COLO668 (cell line): Measurements from ENCODE around the gene EFHD1.
"Not testable (repeated sequence)": the region's sequence is repeated elsewhere in the genome, so short reads cannot be mapped to it uniquely, and the experiment has no call there.

ENCODE experiments used
- DNase-seq: peaks from one replicate; lab custom pipeline; 2025; ENCODE audit not compliant: unreplicated experiment; lab: John Stamatoyannopoulos, UW

The EFHD1 gene

GRCh38 chr2:232689152-232689910 lies 55.9 kb downstream of the EFHD1 start:
- no peak for DNase-seq

DNA sequence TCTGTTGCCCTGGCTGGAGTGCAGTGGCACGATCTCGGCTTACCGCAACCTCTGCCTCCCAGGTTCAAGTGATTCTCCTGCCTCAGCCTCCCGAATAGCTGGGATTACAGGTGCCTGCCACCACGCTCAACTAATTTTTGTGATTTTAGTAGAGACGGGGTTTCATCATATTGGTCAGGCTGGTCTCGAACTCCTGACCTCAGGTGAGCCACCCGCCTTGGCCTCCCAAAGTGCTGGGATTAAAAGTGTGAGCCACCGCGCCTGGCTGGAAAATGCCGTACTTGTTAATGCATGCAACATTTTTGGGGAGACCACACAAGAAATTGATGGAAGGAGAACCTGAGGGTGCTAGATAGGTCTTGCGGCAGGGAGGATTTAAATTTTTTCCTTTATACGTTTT lies 57.7 kb downstream of the EFHD1 start:
- not testable (repeated sequence) for DNase-seq

DNA sequence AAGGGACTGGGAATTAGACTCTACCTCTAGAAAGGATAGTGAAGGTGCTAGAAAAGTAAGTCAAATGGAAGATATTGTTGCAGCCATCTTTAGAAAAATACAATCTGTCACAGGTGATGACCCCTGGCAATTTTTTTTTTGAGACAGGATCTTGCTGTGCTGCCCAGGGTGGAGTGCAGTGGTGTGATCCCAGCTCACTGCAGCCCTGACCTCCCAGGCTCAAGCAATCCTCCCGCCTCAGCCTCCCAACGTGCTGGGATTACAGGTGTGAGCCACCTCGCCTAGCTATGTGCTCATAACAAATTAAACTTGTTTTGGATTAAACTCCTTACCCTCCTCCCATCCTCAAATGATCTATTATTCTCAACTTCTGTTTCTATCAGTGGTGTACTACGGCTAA lies 59.9 kb downstream of the EFHD1 start:
- no peak for DNase-seq

GRCh38 chr2:232696609-232697058 lies 63.2 kb downstream of the EFHD1 start:
- DNase-seq = no peak

DNA sequence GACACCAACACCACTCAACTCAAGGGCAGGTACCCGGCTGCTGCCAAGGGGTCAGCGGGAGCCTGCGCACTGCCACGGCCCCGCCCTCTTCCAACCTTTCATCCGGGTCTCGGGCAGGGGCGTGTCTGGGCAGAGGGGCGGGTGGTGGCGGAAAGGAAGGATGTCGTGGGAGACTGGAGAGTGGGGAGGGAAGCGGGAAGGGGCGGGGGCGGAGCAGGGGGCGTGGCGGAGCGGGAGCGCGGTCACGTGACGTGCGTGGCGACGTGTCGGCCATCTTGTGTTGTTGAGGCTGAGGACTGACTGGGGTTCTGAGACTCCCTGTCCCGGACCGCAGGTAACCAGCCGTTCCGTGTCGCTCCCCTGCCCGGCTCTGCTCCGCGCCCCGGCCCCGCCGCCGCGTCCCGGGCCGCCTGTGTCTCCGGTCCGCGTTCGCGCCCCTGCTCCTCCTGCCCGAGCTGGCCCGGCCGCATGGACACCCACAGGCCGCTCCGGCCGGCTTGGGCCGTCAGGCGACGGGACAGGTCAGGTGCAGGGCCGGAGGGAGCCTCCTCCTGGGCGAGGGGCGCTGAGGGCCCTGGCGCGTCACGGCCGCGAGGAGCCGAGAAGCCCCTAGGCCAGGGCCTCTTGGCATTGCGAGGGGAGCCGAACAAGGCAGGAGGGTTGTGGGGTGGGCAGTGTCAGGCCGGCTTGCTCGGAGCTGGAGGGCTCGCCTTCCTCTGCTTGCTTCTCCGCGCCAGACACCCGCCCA lies 63.8 kb downstream of the EFHD1 start, which contains the start of gene GIGYF2:
Gene GIGYF2, plus strand, starts transcription at position 273 of the 748 bp plus-strand sequence. CDS start 37,867 bp downstream, outside the sequence.
- DNase-seq = peak; percentile 95

DNA sequence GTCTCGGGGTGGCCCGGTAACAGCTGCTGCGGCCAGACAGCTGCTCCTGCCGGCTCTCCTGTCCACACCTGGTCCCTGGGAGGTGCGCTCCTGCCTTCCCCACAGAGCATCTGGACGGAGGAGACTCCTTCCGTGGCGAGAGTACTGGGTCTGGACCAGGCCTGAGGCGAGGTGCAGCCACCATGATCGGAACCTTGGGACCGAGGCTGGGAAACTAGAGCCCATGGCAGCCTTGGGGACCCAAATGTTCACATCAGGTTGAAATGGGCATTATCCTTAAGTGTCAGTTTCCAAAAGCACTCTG lies 64.4 kb downstream of the EFHD1 start:
- DNase-seq = no peak

- no peak for DNase-seq
These were observed 65.2 kb downstream of the EFHD1 start for GRCh38 chr2:232698556-232699091.

- DNase-seq = no peak
These were observed 65.7 kb downstream of the EFHD1 start for GRCh38 chr2:232699110-232699509.

DNA sequence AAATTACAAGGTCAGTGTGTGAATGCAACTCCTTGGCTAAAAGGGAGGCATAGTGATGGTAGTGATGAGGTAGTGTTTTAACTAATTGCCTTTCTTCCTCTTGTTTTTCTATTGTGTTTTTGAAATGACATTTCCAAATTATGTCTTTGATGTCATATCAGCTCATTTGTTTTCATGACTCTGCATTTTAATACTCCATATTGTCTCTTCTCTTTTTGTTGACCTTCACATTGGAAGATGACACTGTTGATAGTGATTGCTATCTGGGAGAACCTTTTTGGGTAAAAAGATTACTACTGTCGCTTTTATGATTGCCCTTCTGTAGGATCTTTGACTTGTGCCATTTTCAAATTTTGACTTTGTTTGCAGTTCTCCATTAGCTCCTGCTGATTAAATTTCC lies 66.8 kb downstream of the EFHD1 start:
- DNase-seq = no peak

GRCh38 chr2:232707076-232707475 lies 73.7 kb downstream of the EFHD1 start:
- no peak for DNase-seq

DNA sequence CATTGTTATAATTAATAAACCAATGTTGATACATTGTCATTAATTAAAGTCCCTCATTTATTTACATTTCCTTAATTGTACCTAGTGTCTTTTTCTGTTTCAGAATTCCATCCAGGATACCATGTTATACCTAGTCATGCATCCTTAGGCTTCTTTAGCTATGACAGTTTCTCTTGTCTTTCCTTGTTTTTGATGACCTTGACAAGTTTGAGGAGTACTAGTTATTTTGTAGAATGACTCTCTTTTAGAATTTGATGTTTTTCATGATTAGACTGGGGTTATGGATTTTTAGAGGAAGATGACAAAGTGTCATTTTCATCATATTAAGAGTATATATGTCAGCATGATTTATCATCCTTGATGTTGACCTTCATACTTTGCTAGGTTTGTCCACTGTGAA lies 80.1 kb downstream of the EFHD1 start:
- DNase-seq = no peak

GRCh38 chr2:232714969-232715368 lies 81.6 kb downstream of the EFHD1 start:
- no peak for DNase-seq

GRCh38 chr2:232720056-232720455 lies 86.7 kb downstream of the EFHD1 start:
- not testable (repeated sequence) for DNase-seq

DNA sequence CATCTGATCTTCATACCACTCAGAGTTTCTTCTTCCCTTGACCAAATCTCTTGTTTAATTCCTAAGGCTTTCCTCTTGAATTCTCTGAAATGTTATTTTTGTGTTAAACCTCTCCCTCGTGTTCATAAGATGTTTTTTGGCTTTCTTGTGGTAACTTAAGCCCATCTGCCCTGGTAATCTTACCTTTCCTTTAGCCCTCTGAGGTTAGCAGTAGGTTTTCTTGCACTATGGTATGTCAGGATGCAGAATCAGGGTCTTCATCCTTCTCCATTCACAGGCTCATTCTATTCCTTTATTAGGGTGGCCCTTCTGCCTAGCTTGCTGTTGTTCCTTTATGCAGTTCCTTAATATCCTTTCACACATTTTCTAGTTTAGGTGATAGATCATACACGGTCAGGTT lies 87.9 kb downstream of the EFHD1 start:
- no peak for DNase-seq

- DNase-seq = no peak
These were observed 88.5 kb downstream of the EFHD1 start for GRCh38 chr2:232721882-232722281.

- no peak for DNase-seq
These were observed 89.6 kb downstream of the EFHD1 start for GRCh38 chr2:232723027-232723426.

- DNase-seq = no peak
These were observed 95.4 kb downstream of the EFHD1 start for GRCh38 chr2:232728785-232729184.

DNA sequence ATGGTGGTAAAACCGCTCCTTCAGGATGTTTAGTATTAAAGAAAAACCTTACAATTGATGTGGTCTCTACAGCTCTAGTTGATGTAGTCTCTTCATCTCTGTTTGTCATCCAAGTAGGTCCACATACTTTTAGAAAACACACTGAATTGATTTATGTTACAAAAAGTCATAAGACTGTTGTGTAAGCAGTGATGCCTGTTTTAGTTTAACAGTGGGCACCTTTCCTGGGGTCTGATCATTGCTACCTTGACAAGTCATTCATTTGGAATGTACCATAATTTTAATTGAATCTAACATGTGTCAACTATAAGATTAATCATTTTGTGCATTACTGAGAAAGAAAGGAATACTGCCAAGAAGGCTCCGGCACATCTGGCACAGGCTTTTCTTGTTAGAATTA lies 98.1 kb downstream of the EFHD1 start:
- DNase-seq = no peak
